GM19193 (cell line): ENCODE results near the gene SHISA9.

Experiments
- POLR2A ChIP-seq: IDR thresholded peaks from 4 replicates; pipeline ENCODE4 v1.6.1; 2011; ENCODE audit not compliant: insufficient read depth, insufficient read length; ENCODE audit errors: extremely low read depth

SHISA9 gene

GRCh38 chr16:13289515-13289914 lies 388.1 kb downstream of the SHISA9 start:
- TF ChIP-seq POLR2A, result no peak
